ENCODE measurements around the gene BTBD9. TPM values are rescaled to one million over a fixed set of nuclear protein-coding genes. Genes with fewer than 3 reads are reported as not detected.

The BTBD9 gene
- total and polyA plus RNA-seq, 9 of the 15 experiments (the other 6 are each of a cell fraction or from before 2014, with no cell fraction given), result 0.08 to 1.6 (median 0.58) TPM

DNA sequence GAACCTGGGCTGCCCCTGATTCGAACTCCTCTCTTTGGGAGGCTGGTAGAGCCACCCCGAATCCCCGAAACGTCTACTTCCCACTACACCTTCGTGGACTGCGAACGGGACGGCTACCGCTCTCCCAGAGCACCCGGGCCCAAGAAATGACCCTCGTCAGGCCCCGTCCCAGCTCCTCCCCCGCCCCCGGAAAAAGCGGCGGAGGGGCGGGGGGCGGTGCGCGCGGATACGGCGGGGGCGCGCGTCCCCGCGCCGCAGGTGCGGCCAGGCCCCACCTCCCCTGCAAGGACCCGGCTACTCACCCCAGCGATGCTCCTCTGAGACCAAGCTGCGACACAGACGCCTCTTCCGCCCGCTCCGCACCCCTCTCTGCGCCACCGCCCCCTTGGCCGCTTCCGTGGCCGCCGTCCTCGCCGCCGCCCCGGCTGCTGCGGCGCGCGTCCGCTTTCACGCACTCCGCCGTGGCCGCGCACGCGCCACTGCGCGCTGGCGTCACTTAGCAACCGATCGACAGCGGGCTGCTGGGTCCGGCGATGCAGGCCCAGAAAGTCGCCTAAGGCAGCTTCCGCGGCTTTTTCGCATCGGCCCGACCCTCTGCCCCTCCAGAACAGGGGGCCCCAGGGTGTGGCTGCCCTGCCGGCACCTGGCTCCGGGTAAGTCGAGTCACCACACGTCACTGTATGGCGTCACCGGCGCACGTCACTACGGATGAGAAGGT, at the start of gene BTBD9 (continued):
- TF ChIP-seq, protein P1, sequence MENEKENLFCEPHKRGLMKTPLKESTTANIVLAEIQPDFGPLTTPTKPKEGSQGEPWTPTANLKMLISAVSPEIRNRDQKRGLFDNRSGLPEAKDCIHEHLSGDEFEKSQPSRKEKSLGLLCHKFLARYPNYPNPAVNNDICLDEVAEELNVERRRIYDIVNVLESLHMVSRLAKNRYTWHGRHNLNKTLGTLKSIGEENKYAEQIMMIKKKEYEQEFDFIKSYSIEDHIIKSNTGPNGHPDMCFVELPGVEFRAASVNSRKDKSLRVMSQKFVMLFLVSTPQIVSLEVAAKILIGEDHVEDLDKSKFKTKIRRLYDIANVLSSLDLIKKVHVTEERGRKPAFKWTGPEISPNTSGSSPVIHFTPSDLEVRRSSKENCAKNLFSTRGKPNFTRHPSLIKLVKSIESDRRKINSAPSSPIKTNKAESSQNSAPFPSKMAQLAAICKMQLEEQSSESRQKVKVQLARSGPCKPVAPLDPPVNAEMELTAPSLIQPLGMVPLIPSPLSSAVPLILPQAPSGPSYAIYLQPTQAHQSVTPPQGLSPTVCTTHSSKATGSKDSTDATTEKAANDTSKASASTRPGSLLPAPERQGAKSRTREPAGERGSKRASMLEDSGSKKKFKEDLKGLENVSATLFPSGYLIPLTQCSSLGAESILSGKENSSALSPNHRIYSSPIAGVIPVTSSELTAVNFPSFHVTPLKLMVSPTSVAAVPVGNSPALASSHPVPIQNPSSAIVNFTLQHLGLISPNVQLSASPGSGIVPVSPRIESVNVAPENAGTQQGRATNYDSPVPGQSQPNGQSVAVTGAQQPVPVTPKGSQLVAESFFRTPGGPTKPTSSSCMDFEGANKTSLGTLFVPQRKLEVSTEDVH (IDR thresholded peaks at IDR 0.05; ENCODE audit: low read depth, partially characterized antibody), result peak; percentile 68
- TF ChIP-seq, protein P2, sequence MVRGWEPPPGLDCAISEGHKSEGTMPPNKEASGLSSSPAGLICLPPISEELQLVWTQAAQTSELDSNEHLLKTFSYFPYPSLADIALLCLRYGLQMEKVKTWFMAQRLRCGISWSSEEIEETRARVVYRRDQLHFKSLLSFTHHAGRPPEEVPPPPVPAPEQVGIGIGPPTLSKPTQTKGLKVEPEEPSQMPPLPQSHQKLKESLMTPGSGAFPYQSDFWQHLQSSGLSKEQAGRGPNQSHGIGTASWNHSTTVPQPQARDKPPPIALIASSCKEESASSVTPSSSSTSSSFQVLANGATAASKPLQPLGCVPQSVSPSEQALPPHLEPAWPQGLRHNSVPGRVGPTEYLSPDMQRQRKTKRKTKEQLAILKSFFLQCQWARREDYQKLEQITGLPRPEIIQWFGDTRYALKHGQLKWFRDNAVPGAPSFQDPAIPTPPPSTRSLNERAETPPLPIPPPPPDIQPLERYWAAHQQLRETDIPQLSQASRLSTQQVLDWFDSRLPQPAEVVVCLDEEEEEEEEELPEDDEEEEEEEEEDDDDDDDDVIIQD (CRISPR knock-in tag; IDR thresholded peaks at IDR 0.05), result no peak
- TF ChIP-seq PHTF2 (CRISPR knock-in tag; IDR thresholded peaks at IDR 0.05) (no peak), ARNT (IDR thresholded peaks at IDR 0.05) (no peak), FIP1L1 (IDR thresholded peaks at IDR 0.05; ENCODE audit: low read depth, low read length, poor library complexity, severe bottlenecking) (no peak), EZH2 (IDR thresholded peaks at IDR 0.05; ENCODE audit: borderline replicate concordance, low read depth, low read length) (no peak), ZNF695 (CRISPR knock-in tag; IDR thresholded peaks at IDR 0.05) (no peak), HDAC2 (IDR thresholded peaks at IDR 0.05) (no peak), TOE1 (IDR thresholded peaks at IDR 0.05; ENCODE audit: borderline replicate concordance) (no peak), TOE1 (CRISPR knock-in tag; IDR thresholded peaks at IDR 0.05; ENCODE audit: borderline replicate concordance, low read depth) (no peak), TEAD2 (tag; IDR thresholded peaks at IDR 0.05) (no peak), NR2C1 (IDR thresholded peaks at IDR 0.05) (no peak), NR2C1 (tag; IDR thresholded peaks at IDR 0.05) (no peak), MEF2A (IDR thresholded peaks at IDR 0.05; ENCODE audit: control insufficient read depth, low read depth, low read length) (no peak), ZNF232 (CRISPR knock-in tag; IDR thresholded peaks at IDR 0.05) (no peak), RAD51 (IDR thresholded peaks at IDR 0.05; ENCODE audit: borderline replicate concordance, low read depth) (no peak), ZNF436 (CRISPR knock-in tag; IDR thresholded peaks at IDR 0.05) (no peak), KHSRP (IDR thresholded peaks at IDR 0.05) (peak; percentile 88), TEAD1 (CRISPR knock-in tag; IDR thresholded peaks at IDR 0.05) (peak in 1 of 2 experiments; percentile 77; a peak in 2 of 4 replicates), PPARD (CRISPR knock-in tag; IDR thresholded peaks at IDR 0.05) (no peak), HDAC8 (tag; IDR thresholded peaks at IDR 0.05) (no peak), TCF3 (CRISPR knock-in tag; IDR thresholded peaks at IDR 0.05) (peak; percentile 23; the same call in 1 of the 2 replicates)
- TF ChIP-seq, protein P3, sequence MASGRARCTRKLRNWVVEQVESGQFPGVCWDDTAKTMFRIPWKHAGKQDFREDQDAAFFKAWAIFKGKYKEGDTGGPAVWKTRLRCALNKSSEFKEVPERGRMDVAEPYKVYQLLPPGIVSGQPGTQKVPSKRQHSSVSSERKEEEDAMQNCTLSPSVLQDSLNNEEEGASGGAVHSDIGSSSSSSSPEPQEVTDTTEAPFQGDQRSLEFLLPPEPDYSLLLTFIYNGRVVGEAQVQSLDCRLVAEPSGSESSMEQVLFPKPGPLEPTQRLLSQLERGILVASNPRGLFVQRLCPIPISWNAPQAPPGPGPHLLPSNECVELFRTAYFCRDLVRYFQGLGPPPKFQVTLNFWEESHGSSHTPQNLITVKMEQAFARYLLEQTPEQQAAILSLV (tag; IDR thresholded peaks at IDR 0.05), result no peak
- TF ChIP-seq, protein P4, sequence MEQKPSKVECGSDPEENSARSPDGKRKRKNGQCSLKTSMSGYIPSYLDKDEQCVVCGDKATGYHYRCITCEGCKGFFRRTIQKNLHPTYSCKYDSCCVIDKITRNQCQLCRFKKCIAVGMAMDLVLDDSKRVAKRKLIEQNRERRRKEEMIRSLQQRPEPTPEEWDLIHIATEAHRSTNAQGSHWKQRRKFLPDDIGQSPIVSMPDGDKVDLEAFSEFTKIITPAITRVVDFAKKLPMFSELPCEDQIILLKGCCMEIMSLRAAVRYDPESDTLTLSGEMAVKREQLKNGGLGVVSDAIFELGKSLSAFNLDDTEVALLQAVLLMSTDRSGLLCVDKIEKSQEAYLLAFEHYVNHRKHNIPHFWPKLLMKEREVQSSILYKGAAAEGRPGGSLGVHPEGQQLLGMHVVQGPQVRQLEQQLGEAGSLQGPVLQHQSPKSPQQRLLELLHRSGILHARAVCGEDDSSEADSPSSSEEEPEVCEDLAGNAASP (IDR thresholded peaks at IDR 0.05), result no peak
